Measurements from ENCODE around the gene ECI2. TPM values are rescaled to one million over a fixed set of nuclear protein-coding genes. Genes with fewer than 3 reads are reported as not detected.

Gene ECI2
- total and polyA plus RNA-seq, 2 experiments from 2014 or later = 63.7 to 102 TPM

DNA sequence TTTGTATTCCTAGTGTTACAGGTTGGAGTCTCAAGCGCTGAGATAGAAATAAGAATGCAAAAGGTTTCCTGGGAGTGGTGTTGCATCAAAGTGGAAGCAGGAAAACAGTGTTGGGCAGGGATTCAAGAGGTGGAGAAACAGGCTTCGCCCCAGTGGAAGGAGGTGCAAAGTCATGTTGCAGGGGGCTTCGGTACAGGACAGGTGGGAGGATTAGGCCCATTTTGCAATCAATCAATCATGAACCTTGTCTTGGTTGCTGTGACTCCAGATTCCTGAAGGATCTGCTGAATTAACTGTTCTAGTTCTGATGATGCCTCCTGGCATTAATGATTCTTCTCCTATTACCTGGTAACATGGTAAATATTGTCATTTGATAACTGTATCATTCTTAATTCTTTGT lies 34.1 kb downstream of the ECI2 start:
- no peak for DNase-seq (ENCODE audit: low spot score)
- H3K27me3 Mint-ChIP-seq (ENCODE audit: insufficient read depth, low read depth, poor library complexity) = no peaks in the 10 kb centered on the region
- no peaks in the 10 kb centered on the region; the same call in 2 of the 3 replicates for H3K4me1 Mint-ChIP-seq
- Histone ChIP-seq H3K4me1 (ENCODE audit: insufficient read depth) (no peaks in the 10 kb centered on the region), H3K4me2 (no peak overlapping the region), H3K27me3 (ENCODE audit: insufficient read depth) (no peaks in the 10 kb centered on the region), H3K27ac (ENCODE audit: low read depth) (no peak overlapping the region), H3K36me3 (ENCODE audit: insufficient read depth) (no peaks in the 10 kb centered on the region), H4K20me1 (replicated peaks; ENCODE audit: insufficient read depth) (no peaks in the 10 kb centered on the region), H3K9me2 (ENCODE audit: insufficient read depth) (0 out of 2 replicates have a peak, but pooled peaks cover 6% of the 10 kb centered on the region), H2AFZ (no peak overlapping the region), H3K4me3 (no peak overlapping the region), H3F3A (replicated peaks; ENCODE audit: low read depth) (no peaks in the 10 kb centered on the region), H3K79me2 (replicated peaks; ENCODE audit: insufficient read depth) (no peaks in the 10 kb centered on the region)
- H3K9me3 Mint-ChIP-seq = no peaks in the 10 kb centered on the region
- no peaks in the 10 kb centered on the region for H3K36me3 Mint-ChIP-seq (ENCODE audit: low read depth)
- ATAC-seq = no peak
- TF ChIP-seq STAT1 (IDR thresholded peaks at IDR 0.05; ENCODE audit: unreplicated experiment) (no peak), JUNB (IDR thresholded peaks at IDR 0.05; ENCODE audit: unreplicated experiment) (no peak), EZH2phosphoT487 (IDR thresholded peaks at IDR 0.05; ENCODE audit: unreplicated experiment) (no peak), ZNF114 (CRISPR knock-in tag; IDR thresholded peaks at IDR 0.05) (no peak)
- TF ChIP-seq, protein P1, sequence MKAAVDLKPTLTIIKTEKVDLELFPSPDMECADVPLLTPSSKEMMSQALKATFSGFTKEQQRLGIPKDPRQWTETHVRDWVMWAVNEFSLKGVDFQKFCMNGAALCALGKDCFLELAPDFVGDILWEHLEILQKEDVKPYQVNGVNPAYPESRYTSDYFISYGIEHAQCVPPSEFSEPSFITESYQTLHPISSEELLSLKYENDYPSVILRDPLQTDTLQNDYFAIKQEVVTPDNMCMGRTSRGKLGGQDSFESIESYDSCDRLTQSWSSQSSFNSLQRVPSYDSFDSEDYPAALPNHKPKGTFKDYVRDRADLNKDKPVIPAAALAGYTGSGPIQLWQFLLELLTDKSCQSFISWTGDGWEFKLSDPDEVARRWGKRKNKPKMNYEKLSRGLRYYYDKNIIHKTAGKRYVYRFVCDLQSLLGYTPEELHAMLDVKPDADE (IDR thresholded peaks at IDR 0.05) = no peak
- H3K27ac Mint-ChIP-seq = no peak overlapping the region
- no peak overlapping the region for H3K4me3 Mint-ChIP-seq

DNA sequence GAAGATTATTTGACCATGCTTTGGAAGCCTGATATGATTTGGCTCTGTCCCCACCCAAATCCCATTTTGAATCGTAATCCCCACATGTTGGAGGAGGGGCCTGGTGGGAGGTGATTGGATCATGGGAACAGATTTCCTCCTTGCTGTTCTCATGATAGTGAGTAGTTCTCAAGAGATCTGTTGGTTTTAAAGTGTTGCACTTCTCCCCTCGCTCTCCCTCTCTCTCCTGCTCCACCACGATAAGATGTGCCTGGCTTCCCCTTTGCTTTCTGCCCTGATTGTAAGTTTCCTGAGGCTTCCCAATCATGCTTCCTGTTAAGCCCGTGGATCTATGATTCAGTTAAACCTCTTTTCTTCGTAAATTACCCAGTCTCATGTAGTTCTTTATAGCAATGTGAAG lies 34.7 kb downstream of the ECI2 start:
- Mint-ChIP-seq H3K9me3 (no peaks in the 10 kb centered on the region), H3K36me3 (ENCODE audit: low read depth) (no peaks in the 10 kb centered on the region), H3K27me3 (ENCODE audit: insufficient read depth, low read depth, poor library complexity) (no peaks in the 10 kb centered on the region), H3K27ac (no peak overlapping the region), H3K4me1 (no peaks in the 10 kb centered on the region; the same call in 2 of the 3 replicates), H3K4me3 (no peak overlapping the region)
- Histone ChIP-seq H3K79me2 (replicated peaks; ENCODE audit: insufficient read depth) (no peaks in the 10 kb centered on the region), H3K4me3 (no peak overlapping the region), H3K9me2 (ENCODE audit: insufficient read depth) (0 out of 2 replicates have a peak, but pooled peaks cover 6% of the 10 kb centered on the region), H4K20me1 (replicated peaks; ENCODE audit: insufficient read depth) (no peaks in the 10 kb centered on the region), H3K4me1 (ENCODE audit: insufficient read depth) (no peaks in the 10 kb centered on the region), H3F3A (replicated peaks; ENCODE audit: low read depth) (no peaks in the 10 kb centered on the region), H3K27me3 (ENCODE audit: insufficient read depth) (no peaks in the 10 kb centered on the region), H3K4me2 (no peak overlapping the region), H3K27ac (ENCODE audit: low read depth) (no peak overlapping the region), H3K36me3 (ENCODE audit: insufficient read depth) (no peaks in the 10 kb centered on the region), H2AFZ (no peak overlapping the region)
- ATAC-seq (no peak), DNase-seq (ENCODE audit: low spot score) (no peak)
- TF ChIP-seq CTCF (conservative IDR thresholded peaks at IDR 0.05; ENCODE audit: low read depth in 2 of 2) (no peak), JUNB (IDR thresholded peaks at IDR 0.05; ENCODE audit: unreplicated experiment) (no peak), NANOG (IDR thresholded peaks at IDR 0.05; ENCODE audit: borderline replicate concordance) (no peak), ZNF331 (CRISPR knock-in tag; IDR thresholded peaks at IDR 0.05; ENCODE audit: low read depth) (no peak), REST (IDR thresholded peaks at IDR 0.05; ENCODE audit: unreplicated experiment) (no peak), EZH2 (IDR thresholded peaks at IDR 0.05; ENCODE audit: low read depth, unreplicated experiment) (no peak)

Data from GM23338 (cell line).